CD14-positive monocyte (primary cell): ENCODE data around the gene FAM162B. TPM values are rescaled to one million over a fixed set of nuclear protein-coding genes. Genes with fewer than 3 reads are reported as not detected.
"Not testable (repeated sequence)": the region's sequence is repeated elsewhere in the genome, so short reads cannot be mapped to it uniquely, and the experiment has no call there.

Source experiments
- DNase-seq, 3 donors: peaks; one replicate each; pipeline ENCODE4 v3.0.0-alpha.2; 2011 to 2022
- H2AFZ ChIP-seq: 2 replicates; pipeline ENCODE4 v1.6.0; 2012; ENCODE audit warnings: mild to moderate bottlenecking, low read depth, low read length, inconsistent platforms; ENCODE audit not compliant: insufficient read depth, poor library complexity, severe bottlenecking
- H3K27ac ChIP-seq, 2 donors: 1 replicate in 1 of 2; 2 replicates in 1 of 2; pipeline ENCODE4 v1.5.1; 2012 to 2013; ENCODE audit warnings: low read length in 2 of 2, control low read depth in 1 of 2, inconsistent platforms in 1 of 2, low read depth in 1 of 2, mild to moderate bottlenecking in 1 of 2
- H3K27me3 ChIP-seq, 2 donors: one replicate each; pipeline versions ENCODE4 v1.6.0 to v1.6.1; 2011 to 2013; ENCODE audit warnings: low read length in 2 of 2; ENCODE audit not compliant: control insufficient read depth in 2 of 2, insufficient read depth in 2 of 2
- H3K36me3 ChIP-seq, 2 donors: replicated peaks in 1 of 2; 1 replicate in 1 of 2; 2 replicates in 1 of 2; pipeline versions ENCODE4 v1.5.1 to v1.6.1; 2012 to 2013; ENCODE audit warnings: low read length in 2 of 2, control low read depth in 1 of 2, inconsistent platforms in 1 of 2, mild to moderate bottlenecking in 1 of 2; ENCODE audit not compliant: insufficient read depth in 2 of 2, control insufficient read depth in 1 of 2
- H3K4me1 ChIP-seq, 2 donors: 1 replicate in 1 of 2; 2 replicates in 1 of 2; pipeline versions ENCODE4 v1.5.1 to v1.6.1; 2012 to 2013; ENCODE audit warnings: low read length in 2 of 2, control low read depth in 1 of 2, inconsistent platforms in 1 of 2, mild to moderate bottlenecking in 1 of 2, moderate library complexity in 1 of 2; ENCODE audit not compliant: insufficient read depth in 2 of 2, control insufficient read depth in 1 of 2
- H3K4me2 ChIP-seq: replicated peaks from 2 replicates; pipeline ENCODE3; 2012; ENCODE audit warnings: low read length, moderate library complexity, mild to moderate bottlenecking; ENCODE audit not compliant: poor library complexity, severe bottlenecking; ENCODE audit errors: extremely low read depth
- H3K4me3 ChIP-seq, 3 experiments: fragments of 200-600 bp in 1 of 3; sonication (generic) in 1 of 3; replicated peaks in 1 of 3; 1 replicate in 2 of 3; 2 replicates in 1 of 3; pipeline ENCODE4 v1.5.1; 2011 to 2013; ENCODE audit warnings: low read length in 3 of 3, mild to moderate bottlenecking in 3 of 3, control low read depth in 2 of 3, low read depth in 2 of 3, inconsistent platforms in 1 of 3, moderate library complexity in 1 of 3
- H3K79me2 ChIP-seq: 2 replicates; pipeline ENCODE4 v1.6.0; 2012; ENCODE audit warnings: mild to moderate bottlenecking, control low read depth, inconsistent platforms, low read length, moderate library complexity; ENCODE audit not compliant: insufficient read depth
- H3K9ac ChIP-seq: 2 replicates; pipeline ENCODE4 v1.6.0; 2017; ENCODE audit warnings: low read length, mild to moderate bottlenecking; ENCODE audit not compliant: insufficient read depth, poor library complexity, severe bottlenecking
- H3K9me3 ChIP-seq, 2 donors: replicated peaks in 1 of 2; 1 replicate in 1 of 2; 2 replicates in 1 of 2; pipeline versions ENCODE4 v1.5.1 to v1.6.1; 2012 to 2013; ENCODE audit warnings: low read length in 2 of 2, control low read depth in 1 of 2; ENCODE audit not compliant: control insufficient read depth in 1 of 2, insufficient read depth in 1 of 2
- H4K20me1 ChIP-seq: 2 replicates; pipeline ENCODE4 v1.6.0; 2012; ENCODE audit warnings: mild to moderate bottlenecking, low read length, control low read depth, moderate library complexity; ENCODE audit not compliant: insufficient read depth
- H3K27ac Mint-ChIP-seq, 7 donors: one replicate each; pipeline ENCODE4 v1.8.0; 2020; ENCODE audit warnings: mild to moderate bottlenecking in 7 of 7, mixed read lengths in 7 of 7, moderate library complexity in 6 of 7, inconsistent platforms in 2 of 7
- H3K27me3 Mint-ChIP-seq, 3 donors: one replicate each; pipeline ENCODE4 v1.8.0; 2021 to 2022; ENCODE audit warnings: low read depth in 3 of 3, mild to moderate bottlenecking in 3 of 3, mixed read lengths in 3 of 3, moderate library complexity in 3 of 3, inconsistent platforms in 1 of 3
- H3K36me3 Mint-ChIP-seq, 2 donors: one replicate each; pipeline ENCODE4 v1.8.0; 2020; ENCODE audit warnings: mixed read lengths in 2 of 2, inconsistent platforms in 1 of 2, mild to moderate bottlenecking in 1 of 2
- H3K4me1 Mint-ChIP-seq: one replicate; pipeline ENCODE4 v1.8.0; 2020; ENCODE audit warnings: mild to moderate bottlenecking, mixed read lengths
- H3K4me3 Mint-ChIP-seq, 2 donors: one replicate each; pipeline ENCODE4 v1.8.0; 2020; ENCODE audit warnings: mild to moderate bottlenecking in 2 of 2, mixed read lengths in 2 of 2, moderate library complexity in 1 of 2
- H3K9me3 Mint-ChIP-seq, 7 donors: one replicate each; pipeline ENCODE4 v1.8.0; 2020 to 2022; ENCODE audit warnings: mixed read lengths in 7 of 7, mild to moderate bottlenecking in 6 of 7, moderate library complexity in 6 of 7, inconsistent platforms in 2 of 7
- CTCF ChIP-seq: fragments of 200-600 bp; IDR thresholded peaks from one replicate; pipeline ENCODE4 v1.8.0; 2022; ENCODE audit warnings: antibody characterized with exemption, mild to moderate bottlenecking
- WGBS: methylation state at CpG from one replicate; pipeline ENCODE4 v1.1.5; 2013; ENCODE audit warnings: missing lambda C conversion rate; ENCODE audit not compliant: insufficient coverage; 5-methylcytosine and 5-hydroxymethylcytosine counted together
- intact Hi-C, 2 donors: fragments of 100-400 bp; cut with micrococcal nuclease; formaldehyde crosslinking; loops; one replicate each; pipeline versions ENCODE4 v1.15.0 to v1.15.1; 2023
- polyA plus RNA-seq, 3 donors: library from polyadenylated mRNA; depleted of rRNA in 1 of 3; unstranded in 2 of 3; stranded (reverse) in 1 of 3; fragments of 300-500 nt in 2 of 3; fragments of >200 nt in 1 of 3; fragmentation: Illumina TruSeq in 2 of 3; gene quantifications; 1 replicate in 2 of 3; 2 replicates in 1 of 3; pipeline ENCODE4 v1.2.3, GENCODE V29; 2012 to 2021

The FAM162B gene
- polyA plus RNA-seq, 3 donors, result not detected

DNA sequence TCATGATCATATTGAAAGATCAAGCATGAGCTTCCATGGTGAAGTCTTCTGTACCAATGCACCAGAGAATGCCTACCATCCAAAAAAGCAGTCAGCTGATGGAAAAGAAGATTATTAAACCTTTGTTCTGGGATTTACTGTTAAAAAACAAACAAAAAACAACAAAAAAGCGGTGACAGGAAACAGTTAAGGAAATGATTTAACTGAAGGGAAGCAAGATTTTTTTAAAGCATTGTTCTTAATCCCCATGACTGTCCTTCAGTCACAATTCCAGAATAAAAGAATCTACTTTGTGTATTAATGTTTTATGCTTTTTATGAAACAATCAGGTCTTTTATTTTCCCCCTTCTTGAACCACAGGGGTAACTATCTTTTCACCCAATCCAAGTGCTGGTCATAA, 23.9 kb downstream of the FAM162B start:
- peaks cover 10 to 17% (median 13%) of the 10 kb centered on the region in 7 donors for H3K9me3 Mint-ChIP-seq
- WGBS, result no CpG with 5 or more reads among the region's 1 CpG
- no peaks in the 10 kb centered on the region for H3K79me2 ChIP-seq

GRCh38 chr6:116740486-116740885, 25.0 kb downstream of the FAM162B start:
- H3K4me1 Mint-ChIP-seq, H3K27ac ChIP-seq, H3K27ac Mint-ChIP-seq, H3K4me1 ChIP-seq, H3K36me3 ChIP-seq, H3K4me2 ChIP-seq, H3K9me3 ChIP-seq, H3K27me3 Mint-ChIP-seq, H3K4me3 ChIP-seq, H3K4me3 Mint-ChIP-seq, DNase-seq, intact Hi-C loops, H4K20me1 ChIP-seq, H3K79me2 ChIP-seq, H2AFZ ChIP-seq, H3K9ac ChIP-seq, H3K27me3 ChIP-seq: not testable (repeated sequence)
- Mint-ChIP-seq H3K36me3 (peaks cover 9 to 15% of the 10 kb centered on the region in 2 donors), H3K9me3 (peaks cover 12 to 16% (median 13%) of the 10 kb centered on the region in 7 donors)
- no CpG with 5 or more reads among the region's 3 CpGs for WGBS

More for the DNA sequence above, 23.9 kb downstream of the FAM162B start:
- Histone ChIP-seq H3K27ac (no peak overlapping the region), H2AFZ (no peak overlapping the region), H3K9me3 (no peaks in the 10 kb centered on the region), H3K4me3 (no peak overlapping the region), H3K36me3 (no peaks in the 10 kb centered on the region), H3K4me1 (no peaks in the 10 kb centered on the region), H3K4me2 (no peak overlapping the region), H3K9ac (no peak overlapping the region), H4K20me1 (no peaks in the 10 kb centered on the region), H3K27me3 (no peaks in the 10 kb centered on the region)
- H3K27ac Mint-ChIP-seq, result no peak overlapping the region
- H3K27me3 Mint-ChIP-seq, result peaks cover 0 to 3% (median 1%) of the 10 kb centered on the region in 3 donors
- intact Hi-C loops, result no loop called here
- H3K4me3 Mint-ChIP-seq, result no peak overlapping the region
- no peaks in the 10 kb centered on the region for H3K4me1 Mint-ChIP-seq
- no peak for TF ChIP-seq CTCF
- DNase-seq, result no peak
- peaks cover 4 to 10% of the 10 kb centered on the region in 2 donors for H3K36me3 Mint-ChIP-seq
